HG03565 (cell line): ENCODE measurements around the gene PNCK.
"Not testable (repeated sequence)": the region's sequence is repeated elsewhere in the genome, so short reads cannot be mapped to it uniquely, and the experiment has no call there.

Source experiments
- ATAC-seq: cut with Tn5 transposase; IDR thresholded peaks from one replicate; pipeline ENCODE4 v1.9.1; 2021; ENCODE audit warnings: mild to moderate bottlenecking, moderate library complexity; ENCODE audit not compliant: unreplicated experiment

PNCK gene

GRCh38 chrX:153699210-153699783 is 25.7 kb upstream of the PNCK start:
- not testable (repeated sequence) for ATAC-seq

GRCh38 chrX:153697924-153698865 is 24.6 kb upstream of the PNCK start:
- ATAC-seq: no peak

GRCh38 chrX:153696986-153697722 is 23.5 kb upstream of the PNCK start:
- ATAC-seq: not testable (repeated sequence)

GRCh38 chrX:153696538-153696937 is 22.9 kb upstream of the PNCK start:
- not testable (repeated sequence) for ATAC-seq

- no peak for ATAC-seq
These were observed 22.5 kb upstream of the PNCK start for GRCh38 chrX:153696100-153696499.

- no peak for ATAC-seq
These were observed 21.2 kb upstream of the PNCK start for GRCh38 chrX:153694687-153695270.

GRCh38 chrX:153694256-153694655 is 20.6 kb upstream of the PNCK start:
- not testable (repeated sequence) for ATAC-seq

GRCh38 chrX:153693216-153694086 is 19.8 kb upstream of the PNCK start:
- no peak for ATAC-seq

- no peak for ATAC-seq
These were observed 19.1 kb upstream of the PNCK start for GRCh38 chrX:153692611-153693156.

- ATAC-seq: no peak
These were observed 18.4 kb upstream of the PNCK start for GRCh38 chrX:153692003-153692402.

GRCh38 chrX:153691032-153691827 is 17.6 kb upstream of the PNCK start:
- ATAC-seq: not testable (repeated sequence)

GRCh38 chrX:153690466-153690865 is 16.9 kb upstream of the PNCK start:
- no peak for ATAC-seq

- no peak for ATAC-seq
These were observed 16.2 kb upstream of the PNCK start for GRCh38 chrX:153689654-153690465.

- ATAC-seq: no peak
These were observed 15.4 kb upstream of the PNCK start for GRCh38 chrX:153688911-153689590.

GRCh38 chrX:153688506-153688905 is 14.9 kb upstream of the PNCK start:
- ATAC-seq: no peak

- no peak for ATAC-seq
These were observed 14.5 kb upstream of the PNCK start for GRCh38 chrX:153688071-153688470.

GRCh38 chrX:153687121-153688039 is 13.8 kb upstream of the PNCK start, which contains the start of gene SLC6A8:
Gene SLC6A8, plus strand, starts transcription at chrX:153687926. Its CDS starts 649 bp downstream, at chrX:153688575.
- no peak for ATAC-seq
